Central memory CD8-positive, alpha-beta T cell (primary cell): ENCODE results near the gene COA6.
"Not testable (repeated sequence)": the region's sequence is repeated elsewhere in the genome, so short reads cannot be mapped to it uniquely, and the experiment has no call there.

ENCODE experiments used
- ATAC-seq: fragments of 150-1000 bp; cut with Tn5 transposase; replicated peaks from 2 replicates; pipeline ENCODE4 v1.10.0; 2022; ENCODE audit warnings: mild to moderate bottlenecking, moderate FRiP score, moderate number of reproducible peaks; ENCODE audit not compliant: poor library complexity, severe bottlenecking; ENCODE audit errors: extremely low read depth
- DNase-seq, 2 donors: peaks; one replicate each; pipeline ENCODE4 v3.0.0; 2021; ENCODE audit warnings: low spot score in 2 of 2
- H3K27ac Mint-ChIP-seq: one replicate; pipeline ENCODE4 v1.8.0; 2022; ENCODE audit warnings: low read depth, mild to moderate bottlenecking, moderate library complexity, mixed read lengths
- H3K27me3 Mint-ChIP-seq: one replicate; pipeline ENCODE4 v1.8.0; 2022; ENCODE audit warnings: mixed read lengths
- H3K36me3 Mint-ChIP-seq: one replicate; pipeline ENCODE4 v1.8.0; 2022; ENCODE audit warnings: mild to moderate bottlenecking, moderate library complexity, mixed read lengths; ENCODE audit not compliant: insufficient read depth
- H3K4me1 Mint-ChIP-seq: one replicate; pipeline ENCODE4 v1.8.0; 2022; ENCODE audit warnings: mixed read lengths
- H3K4me3 Mint-ChIP-seq: one replicate; pipeline ENCODE4 v1.8.0; 2022; ENCODE audit warnings: mild to moderate bottlenecking, moderate library complexity, mixed read lengths
- H3K9me3 Mint-ChIP-seq: one replicate; pipeline ENCODE4 v1.8.0; 2022; ENCODE audit warnings: mixed read lengths

Gene COA6

DNA sequence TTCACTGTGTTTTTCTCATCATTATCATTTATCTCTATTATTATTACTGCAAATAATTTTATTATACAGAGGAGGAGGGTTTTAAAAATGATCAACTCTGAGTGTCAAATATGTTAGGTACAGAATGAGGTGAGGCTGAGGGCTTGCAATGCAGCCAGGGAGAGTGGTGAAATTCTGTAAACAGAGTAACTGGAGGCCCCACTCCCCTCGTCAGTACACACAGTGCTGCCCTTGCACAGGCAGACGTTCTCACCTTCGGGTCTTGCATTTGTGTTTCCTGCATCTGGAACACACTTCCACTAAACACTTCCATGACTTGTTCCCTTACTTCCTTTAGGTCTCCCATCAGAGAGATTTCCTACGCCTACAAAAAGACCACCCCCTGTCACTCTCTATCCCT, 24.3 kb upstream of the COA6 start:
- H3K4me1 Mint-ChIP-seq = no peaks in the 10 kb centered on the region
- no peak overlapping the region for H3K4me3 Mint-ChIP-seq
- ATAC-seq (no peak), DNase-seq (no peak)
- H3K36me3 Mint-ChIP-seq = no peaks in the 10 kb centered on the region
- H3K9me3 Mint-ChIP-seq = no peaks in the 10 kb centered on the region
- H3K27me3 Mint-ChIP-seq = peaks cover 43% of the 10 kb centered on the region
- H3K27ac Mint-ChIP-seq = no peak overlapping the region

DNA sequence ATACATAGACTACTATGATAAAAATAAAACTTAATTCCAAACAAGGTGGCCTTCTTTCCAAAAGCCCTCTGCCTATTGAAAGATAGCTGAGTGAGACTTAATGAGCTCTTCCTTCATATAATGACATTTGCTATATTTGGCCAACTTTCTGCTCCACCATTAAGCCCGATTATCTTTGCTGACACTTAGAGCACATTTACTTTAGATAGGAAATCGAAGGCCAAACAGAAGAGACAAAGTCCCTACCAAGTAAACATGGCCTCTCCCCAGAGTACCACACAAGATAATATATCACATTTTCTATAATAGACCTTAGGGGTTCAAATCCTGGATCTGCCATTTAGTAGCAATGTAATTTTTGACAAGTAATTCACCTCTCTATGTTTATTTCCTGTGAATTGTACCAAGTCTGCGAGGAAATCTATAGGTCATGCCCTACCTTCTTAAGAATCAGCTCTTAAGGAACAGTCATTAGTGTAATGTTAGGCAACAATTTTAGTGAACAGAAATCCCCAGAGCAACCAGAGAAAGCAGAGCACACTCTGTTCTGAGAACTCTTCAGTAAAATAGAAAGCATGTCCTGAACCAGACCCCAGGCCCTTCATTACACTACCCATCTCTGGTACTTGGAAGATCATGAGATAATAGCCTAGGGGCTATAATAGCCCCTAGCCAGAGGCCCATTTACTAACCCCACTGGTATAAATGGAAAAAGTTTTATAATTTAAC, 17.3 kb upstream of the COA6 start:
- DNase-seq = no peak
- ATAC-seq = no peak
- Mint-ChIP-seq H3K27ac (peak overlapping the region; percentile 88), H3K9me3 (no peaks in the 10 kb centered on the region), H3K4me3 (peak overlapping the region; percentile 77), H3K27me3 (peaks cover 23% of the 10 kb centered on the region), H3K36me3 (no peaks in the 10 kb centered on the region), H3K4me1 (peaks cover 20% of the 10 kb centered on the region)

DNA sequence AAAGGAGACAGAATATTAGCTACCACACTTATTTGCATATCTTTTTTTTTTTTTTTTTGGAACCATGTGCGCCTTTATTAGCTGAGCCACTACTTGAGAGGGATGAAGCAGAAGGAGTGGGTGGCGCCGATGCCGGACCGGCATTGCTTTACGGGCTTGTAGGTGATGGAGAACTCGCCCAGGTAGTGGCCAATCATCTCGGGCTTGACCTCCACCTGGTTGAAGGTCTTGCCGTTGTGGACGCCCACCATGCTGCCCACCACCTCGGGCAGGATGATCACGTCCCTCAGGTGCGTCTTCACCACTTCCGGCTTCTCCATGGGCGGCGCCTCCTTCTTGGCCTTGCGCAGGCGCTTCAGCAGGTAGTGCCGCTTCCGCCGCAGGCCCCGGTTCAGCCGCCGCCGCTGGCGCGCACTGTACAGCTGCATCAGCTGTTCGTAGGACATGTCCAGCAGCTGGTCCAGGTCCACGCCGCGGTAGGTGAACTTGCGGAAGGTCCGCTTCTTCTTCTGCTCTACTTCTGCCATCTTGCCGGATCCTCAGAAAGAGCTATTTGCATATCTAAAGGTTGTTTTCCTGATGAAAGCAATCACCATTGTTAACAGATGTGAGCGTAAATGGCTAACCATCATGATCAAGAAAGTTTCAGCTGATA, 16.5 kb upstream of the COA6 start:
- Mint-ChIP-seq H3K27me3 (peaks cover 15% of the 10 kb centered on the region), H3K27ac (peak overlapping the region; percentile 88), H3K4me3 (peak overlapping the region; percentile 77), H3K4me1 (peaks cover 20% of the 10 kb centered on the region)
- peak; percentile 26 to 30 for DNase-seq
- not testable (repeated sequence) for H3K36me3 Mint-ChIP-seq, H3K9me3 Mint-ChIP-seq
- ATAC-seq = peak; percentile 82

DNA sequence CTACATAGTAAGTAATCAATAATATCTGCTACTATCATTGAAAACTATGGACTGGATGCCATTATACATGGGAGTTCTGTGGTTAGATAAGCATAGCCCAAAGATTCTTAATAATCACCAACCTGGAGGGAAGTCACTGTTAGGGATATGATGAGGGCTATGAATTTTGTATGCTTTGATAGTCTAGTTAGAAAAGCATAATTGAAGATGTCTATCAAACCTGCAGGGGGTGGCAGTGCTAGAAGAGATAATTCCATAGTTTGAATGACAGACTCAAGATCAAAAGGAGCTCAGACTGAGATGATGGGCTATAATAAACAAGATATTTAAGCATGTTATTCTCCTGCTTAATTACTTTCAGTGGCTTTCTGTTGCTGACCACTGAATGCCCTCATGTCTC, 15.4 kb upstream of the COA6 start:
- H3K36me3 Mint-ChIP-seq = peaks cover under 1% of the 10 kb centered on the region
- peak overlapping the region; percentile 77 for H3K4me3 Mint-ChIP-seq
- H3K4me1 Mint-ChIP-seq = peaks cover 20% of the 10 kb centered on the region
- H3K9me3 Mint-ChIP-seq = no peaks in the 10 kb centered on the region
- DNase-seq (no peak), ATAC-seq (no peak)
- peaks cover 8% of the 10 kb centered on the region for H3K27me3 Mint-ChIP-seq
- H3K27ac Mint-ChIP-seq = peak overlapping the region; percentile 88

DNA sequence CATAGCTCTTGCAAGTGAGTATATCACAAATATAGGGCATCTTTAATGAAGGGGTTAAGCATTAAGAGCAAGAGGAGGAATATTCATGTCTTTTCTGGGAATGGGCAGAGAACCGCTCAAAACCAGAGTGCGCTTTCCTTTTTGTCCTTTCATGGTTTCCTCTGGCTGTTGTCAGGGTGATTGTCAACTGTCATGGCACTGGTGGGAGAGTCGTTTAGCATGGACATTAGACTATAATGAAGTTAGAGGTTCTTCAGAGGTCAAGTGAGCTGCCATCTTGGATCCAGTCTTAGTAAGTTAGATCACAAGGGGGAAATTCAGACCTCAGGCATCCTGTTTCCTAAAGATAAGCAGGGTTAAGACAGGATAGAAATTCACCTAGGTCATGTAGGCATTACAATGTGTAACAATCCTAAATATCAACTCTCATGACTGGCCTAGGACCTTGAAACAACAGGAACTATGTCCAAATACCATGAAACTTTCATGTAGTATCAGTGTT, 12.1 kb upstream of the COA6 start:
- no peak overlapping the region for H3K27ac Mint-ChIP-seq
- H3K9me3 Mint-ChIP-seq = no peaks in the 10 kb centered on the region
- H3K4me1 Mint-ChIP-seq = peaks cover 20% of the 10 kb centered on the region
- DNase-seq (no peak), ATAC-seq (no peak)
- H3K4me3 Mint-ChIP-seq = no peak overlapping the region
- H3K27me3 Mint-ChIP-seq = no peaks in the 10 kb centered on the region
- H3K36me3 Mint-ChIP-seq = peaks cover 2% of the 10 kb centered on the region

DNA sequence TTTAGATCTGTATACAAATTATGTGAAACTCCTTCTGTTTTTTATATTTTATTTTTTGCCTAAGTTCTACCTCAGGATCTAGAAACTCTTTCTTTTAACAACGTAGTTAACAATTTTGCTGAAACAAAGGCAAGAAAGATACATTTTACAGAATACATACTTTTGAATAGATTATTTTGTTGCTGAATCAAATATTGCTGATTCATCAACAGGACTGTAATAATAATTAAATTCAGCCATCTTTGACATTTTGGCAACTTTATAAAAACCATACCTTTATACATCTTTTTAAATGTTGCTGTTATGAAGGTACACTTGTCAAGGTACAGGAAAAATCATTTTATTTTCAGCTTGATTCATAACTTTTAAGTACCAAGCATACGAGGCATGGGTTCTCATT, 10.7 kb upstream of the COA6 start:
- Mint-ChIP-seq H3K27me3 (no peaks in the 10 kb centered on the region), H3K4me3 (no peak overlapping the region), H3K36me3 (peaks cover 2% of the 10 kb centered on the region), H3K4me1 (peaks cover 17% of the 10 kb centered on the region), H3K27ac (no peak overlapping the region), H3K9me3 (no peaks in the 10 kb centered on the region)
- ATAC-seq = no peak
- no peak for DNase-seq

DNA sequence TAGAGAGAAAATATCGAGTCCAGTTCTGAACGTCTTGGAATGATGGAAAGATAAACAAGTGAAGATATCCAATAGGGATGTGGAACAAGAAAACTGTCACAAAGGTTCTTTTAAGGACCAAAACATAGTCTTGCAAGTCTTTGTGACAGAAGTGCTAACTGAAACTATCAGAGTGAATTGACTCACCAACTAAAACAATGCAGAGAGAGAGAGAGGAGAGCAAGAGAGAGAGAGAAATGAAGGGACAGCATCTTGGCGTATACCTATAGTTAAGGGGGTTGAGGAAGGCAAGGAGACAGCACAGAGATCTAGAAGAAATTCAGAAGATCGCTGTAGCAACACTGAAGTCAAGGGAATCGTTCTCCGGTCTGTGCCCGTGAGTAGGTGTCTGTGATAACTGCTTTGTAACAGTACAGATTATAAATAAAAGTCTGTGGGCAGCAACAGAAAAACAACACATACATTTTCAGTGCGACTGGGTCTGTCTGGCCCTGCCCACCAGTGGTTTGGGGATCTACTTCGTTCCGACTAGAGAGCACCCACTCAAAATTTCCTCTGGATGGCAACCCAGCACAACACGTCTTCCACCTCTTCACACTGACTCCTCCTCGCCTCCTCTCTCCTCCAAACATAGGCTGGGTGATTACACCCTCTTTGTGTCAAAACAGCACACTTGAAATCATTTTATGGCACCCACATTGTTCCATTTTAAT, 4.8 kb upstream of the COA6 start:
- Mint-ChIP-seq H3K36me3 (peaks cover 9% of the 10 kb centered on the region), H3K27ac (peak overlapping the region; percentile 22), H3K4me1 (peaks cover 28% of the 10 kb centered on the region), H3K9me3 (no peaks in the 10 kb centered on the region), H3K27me3 (no peaks in the 10 kb centered on the region), H3K4me3 (no peak overlapping the region)
- no peak for ATAC-seq
- DNase-seq = no peak

DNA sequence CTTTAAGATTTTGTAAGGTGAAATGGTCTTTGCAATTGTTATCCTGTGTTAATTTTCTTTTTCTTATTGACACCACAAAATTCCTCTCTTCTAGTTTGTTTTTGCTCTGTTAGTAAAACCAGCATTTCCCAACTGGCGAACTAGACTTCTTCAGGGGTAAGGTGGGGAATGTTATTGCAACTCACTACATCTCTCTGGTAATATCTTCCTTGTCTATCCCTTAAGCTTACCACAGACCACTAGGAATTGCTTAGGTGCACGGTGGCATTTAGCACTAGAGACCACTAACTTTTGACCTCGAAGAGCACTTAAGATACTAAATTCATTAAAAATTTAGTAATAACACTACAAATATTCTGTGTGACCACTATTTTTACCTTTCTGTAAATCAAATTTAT, 4.2 kb upstream of the COA6 start:
- Mint-ChIP-seq H3K36me3 (peaks cover 12% of the 10 kb centered on the region), H3K27ac (peak overlapping the region; percentile 22), H3K9me3 (no peaks in the 10 kb centered on the region), H3K4me3 (no peak overlapping the region), H3K27me3 (no peaks in the 10 kb centered on the region), H3K4me1 (peaks cover 32% of the 10 kb centered on the region)
- DNase-seq (no peak), ATAC-seq (no peak)

DNA sequence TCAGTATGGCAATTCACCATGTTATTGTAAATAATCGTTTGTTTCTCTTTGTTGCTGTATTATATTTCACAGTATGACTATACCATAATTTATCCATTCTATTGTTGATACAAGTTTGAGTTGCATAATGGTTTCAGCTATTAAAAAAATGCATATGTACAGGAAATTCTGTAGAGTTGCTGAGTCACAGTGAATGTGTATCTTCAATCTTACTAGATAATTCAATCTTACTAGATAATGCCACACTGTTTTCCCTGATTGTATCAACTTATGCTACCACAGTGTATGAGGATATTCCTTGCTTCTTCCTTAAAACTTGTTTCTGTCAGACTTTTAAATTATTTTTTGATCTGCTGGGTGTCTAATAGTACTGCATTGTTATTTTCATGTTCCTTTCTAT, 3.5 kb upstream of the COA6 start:
- H3K9me3 Mint-ChIP-seq = no peaks in the 10 kb centered on the region
- H3K4me3 Mint-ChIP-seq = no peak overlapping the region

DNA sequence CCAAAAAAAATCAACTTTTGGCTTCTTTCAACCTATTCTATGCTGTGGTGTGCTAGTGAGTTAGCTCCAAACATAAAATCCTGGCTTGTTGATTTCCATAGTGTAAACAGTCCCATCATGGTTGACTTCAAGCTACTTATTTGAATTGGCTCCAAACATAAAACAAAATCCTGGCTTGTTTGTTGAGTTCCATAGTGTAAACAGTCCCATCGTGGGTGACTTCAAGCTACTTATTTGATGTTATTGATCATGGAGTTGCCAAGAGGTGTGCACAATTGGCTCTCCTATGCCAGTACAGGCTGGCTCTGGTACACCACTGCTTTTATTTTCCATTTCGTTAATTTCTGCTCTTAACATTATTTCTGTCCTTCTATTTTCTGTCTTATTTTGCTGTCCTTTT, 1.8 kb upstream of the COA6 start:
- peak overlapping the region; percentile 98 for H3K27ac Mint-ChIP-seq
- no peak overlapping the region for H3K4me3 Mint-ChIP-seq
- H3K9me3 Mint-ChIP-seq = no peaks in the 10 kb centered on the region
- ATAC-seq (no peak), DNase-seq (no peak)
- peaks cover 20% of the 10 kb centered on the region for H3K36me3 Mint-ChIP-seq
- H3K27me3 Mint-ChIP-seq = no peaks in the 10 kb centered on the region
- H3K4me1 Mint-ChIP-seq = peaks cover 46% of the 10 kb centered on the region

More for the DNA sequence above, 3.5 kb upstream of the COA6 start:
- ATAC-seq (no peak), DNase-seq (no peak)
- H3K27me3 Mint-ChIP-seq = no peaks in the 10 kb centered on the region
- H3K36me3 Mint-ChIP-seq = peaks cover 13% of the 10 kb centered on the region
- H3K4me1 Mint-ChIP-seq = peaks cover 39% of the 10 kb centered on the region
- H3K27ac Mint-ChIP-seq = no peak overlapping the region

DNA sequence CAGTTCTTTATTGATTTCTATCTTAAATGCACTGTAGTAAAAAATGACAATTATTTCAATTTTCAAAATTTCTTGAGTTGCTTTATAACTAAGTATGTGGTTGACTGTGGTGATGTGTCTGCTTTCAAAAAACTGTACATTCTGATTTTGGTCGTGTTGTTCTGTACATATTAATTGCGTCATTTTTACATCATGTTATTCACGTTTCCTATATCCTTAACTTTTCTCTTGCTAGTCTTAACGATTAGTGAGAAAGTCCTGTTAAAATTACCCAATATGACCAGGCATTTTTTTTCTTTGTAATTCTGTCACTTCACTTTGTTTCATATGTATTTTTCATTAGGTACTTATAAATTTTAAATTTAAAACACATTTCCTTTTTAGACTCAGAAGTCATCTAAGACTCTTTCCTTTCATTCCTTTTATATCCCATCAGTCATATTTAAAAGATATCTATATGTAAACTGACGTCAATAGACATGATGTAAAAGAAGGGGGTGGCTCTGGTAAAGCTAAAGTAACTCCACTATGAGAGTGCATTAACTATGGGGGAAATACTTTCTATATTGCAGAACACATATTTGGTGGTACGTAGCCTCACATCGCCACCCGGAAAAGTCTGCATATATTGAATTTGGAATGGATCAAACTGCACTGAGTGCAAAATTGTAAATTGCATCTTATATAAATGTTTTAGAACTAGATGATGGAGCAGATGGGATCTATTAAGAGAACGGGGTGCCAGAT, 1.1 kb upstream of the COA6 start:
- H3K4me1 Mint-ChIP-seq = peaks cover 49% of the 10 kb centered on the region

DNA sequence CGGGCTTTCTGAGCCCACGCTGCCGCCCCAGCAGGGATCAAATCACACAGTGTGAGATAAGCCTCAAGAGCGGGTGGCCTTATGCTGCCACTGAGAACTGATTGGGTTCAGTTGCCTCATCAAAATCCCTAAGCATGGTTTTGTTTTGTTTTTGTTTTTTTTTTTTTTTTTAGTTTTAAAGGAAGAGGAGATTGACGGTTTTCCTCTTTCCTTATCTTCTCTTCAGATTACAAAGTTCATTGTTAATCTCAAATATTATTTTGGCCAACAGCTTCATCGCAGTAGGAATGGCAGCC, 651 bp downstream of the COA6 start:
- ATAC-seq = peak; percentile 39
- Mint-ChIP-seq H3K27ac (peak overlapping the region; percentile 98), H3K27me3 (no peaks in the 10 kb centered on the region), H3K4me1 (peaks cover 50% of the 10 kb centered on the region), H3K4me3 (peak overlapping the region; percentile 92), H3K36me3 (peaks cover 33% of the 10 kb centered on the region), H3K9me3 (no peaks in the 10 kb centered on the region)
- DNase-seq = no peak

More for the DNA sequence above, 1.1 kb upstream of the COA6 start:
- H3K4me3 Mint-ChIP-seq = peak overlapping the region; percentile 92
- no peaks in the 10 kb centered on the region for H3K9me3 Mint-ChIP-seq
- ATAC-seq (no peak), DNase-seq (no peak)
- no peaks in the 10 kb centered on the region for H3K27me3 Mint-ChIP-seq
- H3K27ac Mint-ChIP-seq = peak overlapping the region; percentile 98
- peaks cover 26% of the 10 kb centered on the region for H3K36me3 Mint-ChIP-seq
